MG63 (cell line): ENCODE data around the gene NUCKS1. TPM values are rescaled to one million over a fixed set of nuclear protein-coding genes. Genes with fewer than 3 reads are reported as not detected.

ENCODE experiments used
- DNase-seq: peaks from one replicate; pipeline ENCODE4 v3.0.0-alpha.2; 2020
- H3K27me3 ChIP-seq: fragments of 250-450 bp; sonication (Bioruptor Pico); 2 replicates; pipeline ENCODE4 v1.5.1; 2020; ENCODE audit warnings: mild to moderate bottlenecking, moderate library complexity
- H3K36me3 ChIP-seq: fragments of 250-450 bp; sonication (Bioruptor Pico); 2 replicates; pipeline ENCODE4 v1.5.1; 2020; ENCODE audit warnings: mild to moderate bottlenecking, moderate library complexity
- H3K4me3 ChIP-seq: fragments of 250-450 bp; sonication (Bioruptor Pico); 2 replicates; pipeline ENCODE4 v1.5.1; 2020; ENCODE audit warnings: mild to moderate bottlenecking, moderate library complexity
- H3K9me3 ChIP-seq: fragments of 250-450 bp; sonication (Bioruptor Pico); 2 replicates; pipeline ENCODE4 v1.5.1; 2020; ENCODE audit warnings: mild to moderate bottlenecking, moderate library complexity
- total RNA-seq: library from RNA; depleted of rRNA; stranded (reverse); fragments of >200 nt; shearing (Covaris generic); gene quantifications from 2 replicates; pipeline ENCODE4 v1.2.3, GENCODE V29; 2014; ENCODE audit warnings: low replicate concordance

Gene NUCKS1
- total RNA-seq, 1 experiment from 2014 or later: 228 TPM

- Histone ChIP-seq H3K9me3 (no peaks in the 10 kb centered on the region), H3K36me3 (peaks cover 16% of the 10 kb centered on the region; the same call in 1 of the 2 replicates), H3K4me3 (no peak overlapping the region), H3K27me3 (no peaks in the 10 kb centered on the region)
- no peak for DNase-seq
Observed at GRCh38 chr1:205698921-205699320, 51.1 kb downstream of the NUCKS1 start.

- H3K36me3 ChIP-seq: no peaks in the 10 kb centered on the region
Observed at GRCh38 chr1:205693421-205693991, 56.5 kb downstream of the NUCKS1 start.

GRCh38 chr1:205692423-205692822 is 57.6 kb downstream of the NUCKS1 start:
- H3K9me3 ChIP-seq: no peaks in the 10 kb centered on the region
- DNase-seq: no peak
- H3K36me3 ChIP-seq: no peaks in the 10 kb centered on the region
- no peaks in the 10 kb centered on the region for H3K27me3 ChIP-seq
- H3K4me3 ChIP-seq: no peak overlapping the region

More at GRCh38 chr1:205693421-205693991, 56.5 kb downstream of the NUCKS1 start:
- no peaks in the 10 kb centered on the region for H3K27me3 ChIP-seq
- no peak overlapping the region for H3K4me3 ChIP-seq
- no peak for DNase-seq
- H3K9me3 ChIP-seq: no peaks in the 10 kb centered on the region

- DNase-seq: no peak
- H3K9me3 ChIP-seq: no peaks in the 10 kb centered on the region
- H3K27me3 ChIP-seq: no peaks in the 10 kb centered on the region
- H3K4me3 ChIP-seq: no peak overlapping the region
- H3K36me3 ChIP-seq: no peaks in the 10 kb centered on the region
Observed at GRCh38 chr1:205690122-205690756, 59.7 kb downstream of the NUCKS1 start.

DNA sequence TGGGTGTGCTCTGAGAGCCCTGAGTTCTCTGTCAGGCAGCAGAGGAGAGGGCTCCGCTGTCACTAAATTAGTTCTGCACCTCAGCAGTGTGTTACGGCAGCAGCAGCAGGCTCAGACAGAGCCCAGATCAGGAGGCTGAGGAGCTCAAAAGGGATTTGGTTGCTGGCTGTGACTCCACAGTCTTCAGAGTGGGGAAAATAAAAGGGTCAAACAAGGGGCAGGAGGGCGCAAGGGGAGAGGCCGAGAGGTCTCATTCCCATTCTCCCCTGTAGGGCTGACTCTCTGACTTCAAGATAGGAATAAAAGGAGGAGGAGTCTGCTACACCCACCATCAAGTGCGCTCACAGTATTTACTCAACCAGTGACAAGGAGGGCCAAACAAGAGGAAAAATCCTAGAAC is 60.5 kb downstream of the NUCKS1 start:
- no peak for DNase-seq
- Histone ChIP-seq H3K4me3 (no peak overlapping the region), H3K27me3 (no peaks in the 10 kb centered on the region), H3K36me3 (no peaks in the 10 kb centered on the region), H3K9me3 (no peaks in the 10 kb centered on the region)

- Histone ChIP-seq H3K9me3 (no peaks in the 10 kb centered on the region), H3K27me3 (no peaks in the 10 kb centered on the region), H3K36me3 (no peaks in the 10 kb centered on the region), H3K4me3 (no peak overlapping the region)
- no peak for DNase-seq
Observed at GRCh38 chr1:205688171-205689080, 61.6 kb downstream of the NUCKS1 start.

GRCh38 chr1:205687242-205687641 is 62.7 kb downstream of the NUCKS1 start:
- no peak for DNase-seq
- Histone ChIP-seq H3K4me3 (no peak overlapping the region), H3K9me3 (no peaks in the 10 kb centered on the region), H3K27me3 (no peaks in the 10 kb centered on the region), H3K36me3 (no peaks in the 10 kb centered on the region)

GRCh38 chr1:205681364-205681763 is 68.6 kb downstream of the NUCKS1 start:
- no peak for DNase-seq
- no peak overlapping the region for H3K4me3 ChIP-seq
- H3K27me3 ChIP-seq: peaks cover 4% of the 10 kb centered on the region; the same call in 1 of the 2 replicates
- H3K9me3 ChIP-seq: no peaks in the 10 kb centered on the region
- H3K36me3 ChIP-seq: no peaks in the 10 kb centered on the region

GRCh38 chr1:205680073-205680851 is 69.7 kb downstream of the NUCKS1 start, which contains the start of gene SLC45A3:
Gene SLC45A3, minus strand, starts transcription at chr1:205680509. Its CDS starts 15,853 bp downstream, at chr1:205664656.
- Histone ChIP-seq H3K27me3 (peaks cover 4% of the 10 kb centered on the region; the same call in 1 of the 2 replicates), H3K36me3 (no peaks in the 10 kb centered on the region), H3K9me3 (no peaks in the 10 kb centered on the region), H3K4me3 (peak within 1 kb of the TSS; percentile 57)
- DNase-seq: peak; percentile 26

- no peak for DNase-seq
- Histone ChIP-seq H3K9me3 (no peaks in the 10 kb centered on the region), H3K4me3 (no peak overlapping the region)
Observed at GRCh38 chr1:205678286-205679111, 71.5 kb downstream of the NUCKS1 start.

GRCh38 chr1:205677167-205677566 is 72.8 kb downstream of the NUCKS1 start:
- Histone ChIP-seq H3K4me3 (no peak overlapping the region), H3K36me3 (no peaks in the 10 kb centered on the region), H3K9me3 (no peaks in the 10 kb centered on the region), H3K27me3 (peaks cover 4% of the 10 kb centered on the region; the same call in 1 of the 2 replicates)
- no peak for DNase-seq

More at GRCh38 chr1:205678286-205679111, 71.5 kb downstream of the NUCKS1 start:
- Histone ChIP-seq H3K36me3 (no peaks in the 10 kb centered on the region), H3K27me3 (peaks cover 4% of the 10 kb centered on the region; the same call in 1 of the 2 replicates)

GRCh38 chr1:205676597-205676996 is 73.4 kb downstream of the NUCKS1 start:
- Histone ChIP-seq H3K9me3 (no peaks in the 10 kb centered on the region), H3K4me3 (no peak overlapping the region), H3K36me3 (no peaks in the 10 kb centered on the region), H3K27me3 (peaks cover 4% of the 10 kb centered on the region; the same call in 1 of the 2 replicates)
- DNase-seq: no peak

DNA sequence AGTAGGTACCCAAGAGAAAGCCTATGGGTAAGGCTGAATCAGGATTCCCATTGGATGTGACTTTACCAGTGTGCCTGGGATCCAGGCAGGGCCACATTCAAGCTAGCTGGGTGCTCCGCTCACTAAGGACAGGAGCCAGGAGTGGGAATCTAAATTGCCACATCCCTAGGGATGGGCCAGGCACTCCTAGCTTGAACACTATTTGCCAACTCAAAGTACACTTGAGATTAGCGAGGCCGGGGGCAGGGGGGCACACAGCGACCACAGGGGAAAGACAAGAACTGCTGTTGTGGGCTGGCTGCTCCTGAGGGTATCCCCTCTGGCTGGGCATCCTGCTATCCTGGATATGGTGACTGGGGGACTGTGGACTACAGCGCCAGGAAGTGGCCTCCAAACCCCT is 74.0 kb downstream of the NUCKS1 start:
- no peaks in the 10 kb centered on the region for H3K9me3 ChIP-seq
- no peak overlapping the region for H3K4me3 ChIP-seq
- DNase-seq: no peak
- H3K36me3 ChIP-seq: no peaks in the 10 kb centered on the region
- H3K27me3 ChIP-seq: peaks cover 4% of the 10 kb centered on the region; the same call in 1 of the 2 replicates

DNA sequence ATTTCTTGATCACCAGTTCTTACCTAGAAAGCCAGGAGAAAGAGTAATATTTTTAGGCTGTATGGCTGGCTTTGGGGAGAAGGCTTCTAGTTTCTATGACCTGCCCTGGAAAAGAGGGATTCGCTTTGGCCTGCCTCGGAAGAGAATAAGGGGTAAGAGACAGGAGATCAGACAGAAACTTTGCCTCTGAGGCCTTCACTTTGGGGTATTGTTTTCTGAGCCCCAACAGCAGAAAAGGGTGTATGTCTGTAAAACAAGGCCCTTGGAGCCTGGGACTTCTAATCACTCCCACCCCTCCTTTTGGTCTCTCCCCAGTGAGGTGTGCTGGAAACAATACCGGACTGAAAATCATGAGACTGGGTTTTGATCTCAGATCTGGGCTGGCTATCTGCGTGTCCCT is 74.7 kb downstream of the NUCKS1 start:
- Histone ChIP-seq H3K36me3 (no peaks in the 10 kb centered on the region), H3K9me3 (no peaks in the 10 kb centered on the region), H3K27me3 (no peaks in the 10 kb centered on the region), H3K4me3 (no peak overlapping the region)
- DNase-seq: no peak

DNA sequence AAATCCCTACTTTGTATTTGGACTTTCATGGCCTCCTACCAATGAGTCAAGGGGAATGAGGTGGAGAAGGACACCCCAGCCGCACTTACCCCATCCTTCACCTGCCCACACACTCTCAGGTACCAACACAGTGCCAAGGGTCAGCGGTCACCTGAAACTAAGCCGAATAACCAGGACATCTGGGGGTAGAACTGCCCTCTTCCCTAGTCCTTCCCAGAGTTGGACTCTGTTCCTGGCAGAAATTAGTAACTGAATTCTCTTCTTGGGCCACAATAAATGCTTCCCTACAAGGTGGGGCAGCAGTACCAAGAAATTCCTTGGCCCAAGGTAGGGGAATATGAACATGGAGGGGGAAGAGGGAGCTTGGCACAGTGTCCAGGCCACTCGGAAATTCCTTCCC is 77.0 kb downstream of the NUCKS1 start:
- Histone ChIP-seq H3K27me3 (no peaks in the 10 kb centered on the region), H3K4me3 (no peak overlapping the region), H3K9me3 (no peaks in the 10 kb centered on the region), H3K36me3 (no peaks in the 10 kb centered on the region)
- no peak for DNase-seq
